Keratinocyte (primary cell): Measurements from ENCODE around the gene DNAAF5. TPM values are rescaled to one million over a fixed set of nuclear protein-coding genes. Genes with fewer than 3 reads are reported as not detected.

Experiments
- DNase-seq: peaks from one replicate; pipeline ENCODE4 v3.0.0-alpha.2; 2011; ENCODE audit warnings: low read depth, missing footprints, low spot score
- FAIRE-seq: peaks from 2 replicates; lab custom pipeline; 2011; peaks lifted over from hg19 to GRCh38; lab: Jason Lieb, UNC
- H2AFZ ChIP-seq: 2 replicates; pipeline ENCODE4 v1.6.0; 2012; ENCODE audit warnings: low read length, control low read depth, inconsistent platforms; ENCODE audit not compliant: control insufficient read depth
- H3K27ac ChIP-seq: 2 replicates; pipeline ENCODE4 v1.5.1; 2011; ENCODE audit warnings: low read length; ENCODE audit not compliant: control insufficient read depth, insufficient read depth
- H3K27me3 ChIP-seq: 3 replicates; pipeline ENCODE4 v1.6.0; 2011; ENCODE audit warnings: low read length; ENCODE audit not compliant: control insufficient read depth, insufficient read depth; ENCODE audit errors: extremely low read depth
- H3K36me3 ChIP-seq, 2 experiments: 2 replicates in 1 of 2; 3 replicates in 1 of 2; pipeline ENCODE4 v1.5.1; 2011; ENCODE audit warnings: low read length in 2 of 2, mild to moderate bottlenecking in 1 of 2; ENCODE audit not compliant: control insufficient read depth in 2 of 2, insufficient read depth in 2 of 2; ENCODE audit errors: extremely low read depth in 1 of 2
- H3K4me1 ChIP-seq: 3 replicates; pipeline ENCODE4 v1.5.1; 2011; ENCODE audit warnings: low read length; ENCODE audit not compliant: control insufficient read depth, insufficient read depth; ENCODE audit errors: extremely low read depth
- H3K4me2 ChIP-seq: 3 replicates; pipeline ENCODE4 v1.6.0; 2011; ENCODE audit warnings: low read depth, low read length; ENCODE audit not compliant: control insufficient read depth, insufficient read depth; ENCODE audit errors: extremely low read depth
- H3K4me3 ChIP-seq, 3 experiments: fragments of 200-600 bp in 1 of 3; sonication (generic) in 1 of 3; 2 replicates in 2 of 3; 3 replicates in 1 of 3; pipeline ENCODE4 v1.5.1; 2011 to 2016; ENCODE audit warnings: low read length in 3 of 3, mild to moderate bottlenecking in 3 of 3, control low read depth in 2 of 3, inconsistent platforms in 1 of 3, low read depth in 1 of 3, mixed read lengths in 1 of 3, mixed run types in 1 of 3, moderate library complexity in 1 of 3; ENCODE audit not compliant: control insufficient read depth in 2 of 3, insufficient read depth in 2 of 3; ENCODE audit errors: extremely low read depth in 1 of 3
- H3K79me2 ChIP-seq: 2 replicates; pipeline ENCODE4 v1.6.0; 2012; ENCODE audit warnings: low read length; ENCODE audit not compliant: control insufficient read depth, insufficient read depth
- H3K9ac ChIP-seq: 3 replicates; pipeline ENCODE4 v1.6.0; 2011; ENCODE audit warnings: low read length; ENCODE audit not compliant: control insufficient read depth, insufficient read depth; ENCODE audit errors: extremely low read depth
- H3K9me1 ChIP-seq: 3 replicates; pipeline ENCODE4 v1.6.0; 2011; ENCODE audit warnings: low read length; ENCODE audit not compliant: control insufficient read depth, insufficient read depth; ENCODE audit errors: extremely low read depth
- H3K9me3 ChIP-seq: 2 replicates; pipeline ENCODE4 v1.5.1; 2012; ENCODE audit warnings: low read depth, low read length; ENCODE audit not compliant: control insufficient read depth
- H4K20me1 ChIP-seq: 3 replicates; pipeline ENCODE4 v1.6.0; 2011; ENCODE audit warnings: low read length; ENCODE audit not compliant: control insufficient read depth, insufficient read depth; ENCODE audit errors: extremely low read depth
- CTCF ChIP-seq, 3 experiments: IDR thresholded peaks in 1 of 3; conservative IDR thresholded peaks in 1 of 3; optimal IDR thresholded peaks in 1 of 3; 2 replicates in 2 of 3; 3 replicates in 1 of 3; pipeline versions ENCODE3 to v1.5.1; 2011; ENCODE audit warnings: low read length in 3 of 3, mild to moderate bottlenecking in 3 of 3, moderate library complexity in 2 of 3, control low read depth in 1 of 3, inconsistent platforms in 1 of 3; ENCODE audit not compliant: insufficient read depth in 2 of 3; ENCODE audit errors: extremely low read depth in 1 of 3
- EZH2 ChIP-seq: IDR thresholded peaks from one replicate; pipeline ENCODE4 v1.6.1; 2012; ENCODE audit warnings: inconsistent platforms, mild to moderate bottlenecking, low read length, moderate library complexity
- dilution Hi-C: fragments of 300-500 bp; cut with MboI; formaldehyde crosslinking; loops from one replicate; pipeline ENCODE4 v1.7.0; 2020; ENCODE audit warnings: low sequenced_read_pairs; ENCODE audit not compliant: extremely low pct_ligation_motif_present
- polyA plus RNA-seq, 5 experiments: library from polyadenylated mRNA; depleted of rRNA in 3 of 5; stranded (reverse) in 3 of 5; stranded (forward) in 1 of 5; unstranded in 1 of 5; fragments of >200 nt; gene quantifications; 1 replicate in 1 of 5; 2 replicates in 3 of 5; 3 replicates in 1 of 5; pipeline versions ENCODE4 v1.2.1 to v1.2.3, GENCODE V29; 2011 to 2012; ENCODE audit warnings: missing spikeins in 2 of 5, low read depth in 1 of 5, low replicate concordance in 1 of 5

DNAAF5 gene
- polyA plus RNA-seq, 1 donor (not counting 4 experiments of a cell fraction or from before 2014, with no cell fraction given): 16.3 TPM

GRCh38 chr7:815284-816216 is 89.1 kb downstream of the DNAAF5 start:
- DNase-seq: no peak
- TF ChIP-seq EZH2: no peak
- TF ChIP-seq CTCF (optimal IDR thresholded peaks at IDR 0.05 in 1 of 3, IDR thresholded peaks at IDR 0.05 in 1 of 3, conservative IDR thresholded peaks at IDR 0.05 in 1 of 3; ENCODE audit: extremely low read depth in 1 of 3, insufficient read depth in 2 of 3, low read length in 3 of 3): no peak
- peaks cover 7% of the 10 kb centered on the region for H4K20me1 ChIP-seq
- H3K9me1 ChIP-seq: no peaks in the 10 kb centered on the region
- dilution Hi-C loops: no loop called here
- H3K9ac ChIP-seq: peak overlapping the region; percentile 62
- H2AFZ ChIP-seq: no peak overlapping the region
- peak overlapping the region; percentile 57 to 72 (median 61) for H3K4me3 ChIP-seq
- FAIRE-seq: no peak
- peak overlapping the region; percentile 77 for H3K4me2 ChIP-seq
- H3K79me2 ChIP-seq: peaks cover 39% of the 10 kb centered on the region
- no peaks in the 10 kb centered on the region for H3K36me3 ChIP-seq
- peak overlapping the region; percentile 40 for H3K27ac ChIP-seq
- no peaks in the 10 kb centered on the region for H3K9me3 ChIP-seq
- peaks cover 30% of the 10 kb centered on the region for H3K4me1 ChIP-seq
- H3K27me3 ChIP-seq: no peaks in the 10 kb centered on the region

DNA sequence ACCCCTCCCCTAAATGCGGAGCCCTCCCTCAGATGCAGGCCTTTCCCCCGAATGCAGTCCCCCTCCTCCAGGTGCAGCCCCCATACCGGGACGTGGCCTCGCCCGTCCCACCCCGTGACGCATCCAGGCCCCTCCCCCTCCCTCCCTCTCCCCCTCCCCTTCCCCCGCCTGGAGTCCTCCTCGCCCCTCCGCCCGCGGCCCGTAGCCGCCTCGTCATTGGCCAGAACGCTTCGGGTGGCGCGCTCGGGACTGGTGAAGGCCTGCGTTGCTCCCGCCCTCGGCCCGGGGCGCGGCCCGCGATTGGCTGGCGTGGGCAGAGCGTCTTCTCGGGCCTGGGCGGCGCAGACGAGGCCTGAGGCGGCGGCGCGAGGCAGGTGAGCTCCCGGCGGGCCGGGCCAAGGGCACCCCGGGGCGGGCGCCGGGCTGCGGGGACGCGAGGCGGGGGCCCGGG is 89.8 kb downstream of the DNAAF5 start:
- dilution Hi-C loops: no loop called here

More for the DNA sequence above, 89.8 kb downstream of the DNAAF5 start:
- DNase-seq (peak; percentile 88), FAIRE-seq (no peak)
- H3K9ac ChIP-seq: peak overlapping the region; percentile 94
- H3K4me1 ChIP-seq: peaks cover 35% of the 10 kb centered on the region
- no peaks in the 10 kb centered on the region for H3K36me3 ChIP-seq
- peaks cover 46% of the 10 kb centered on the region for H3K79me2 ChIP-seq
- peak overlapping the region; percentile 86 for H3K27ac ChIP-seq
- no peaks in the 10 kb centered on the region for H3K9me3 ChIP-seq
- no peaks in the 10 kb centered on the region for H3K27me3 ChIP-seq
- H2AFZ ChIP-seq: no peak overlapping the region
- H3K4me2 ChIP-seq: no peak overlapping the region
- H4K20me1 ChIP-seq: peaks cover 9% of the 10 kb centered on the region
- H3K9me1 ChIP-seq: no peaks in the 10 kb centered on the region
- H3K4me3 ChIP-seq: peak overlapping the region in 2 of 3 experiments; percentile 57 to 72
- TF ChIP-seq EZH2: no peak
- TF ChIP-seq CTCF (optimal IDR thresholded peaks at IDR 0.05 in 1 of 3, IDR thresholded peaks at IDR 0.05 in 1 of 3, conservative IDR thresholded peaks at IDR 0.05 in 1 of 3; ENCODE audit: extremely low read depth in 1 of 3, insufficient read depth in 2 of 3, low read length in 3 of 3): no peak
